ENCODE data around the gene DDIAS.

GRCh38 chr11:82867495-82868082 is 33.9 kb upstream of the DDIAS start:
- TF ChIP-seq POLR2A (IDR thresholded peaks at IDR 0.05) (no peak), CTCF (IDR thresholded peaks at IDR 0.05) (peak; percentile 65 to 81 (median 79))
